ENCODE results near the gene AKR1C2.
"Not testable (repeated sequence)": the region's sequence is repeated elsewhere in the genome, so short reads cannot be mapped to it uniquely, and the experiment has no call there.

Gene AKR1C2

DNA sequence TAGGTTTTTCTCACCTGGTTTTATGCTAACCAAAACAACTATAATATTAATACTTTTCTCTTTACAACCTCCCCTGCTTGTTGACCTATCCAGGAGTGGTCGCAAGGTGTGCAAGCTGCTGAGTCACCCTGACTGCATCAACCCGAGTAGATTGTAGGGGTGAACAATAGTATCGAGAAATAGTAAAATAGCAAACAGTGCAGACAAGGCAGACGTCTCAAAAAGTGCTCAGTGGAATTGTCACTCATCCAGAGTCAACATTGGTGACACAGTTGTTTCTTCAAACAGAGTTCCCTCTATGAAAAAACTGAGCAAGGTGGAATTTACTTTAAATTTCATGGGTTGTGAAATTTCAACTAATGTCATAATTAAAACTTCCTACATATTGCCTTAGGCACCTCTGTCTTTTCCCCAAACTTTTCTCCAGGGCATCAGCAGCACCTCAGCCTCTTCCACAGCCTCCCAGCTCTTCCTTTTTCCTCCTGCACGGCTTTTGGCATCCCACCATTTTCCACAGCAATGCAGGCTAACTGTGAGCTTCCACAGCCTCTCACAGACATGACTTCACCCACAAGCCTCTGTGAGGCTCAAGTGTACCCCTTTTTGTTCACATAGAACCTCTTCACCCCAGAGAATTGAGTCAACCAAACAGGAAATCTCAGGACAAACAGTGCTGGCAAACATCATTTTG, 46.6 kb downstream of the AKR1C2 start:
- DNase-seq (ENCODE audit: low spot score in 2 of 2); H3K4me3 Mint-ChIP-seq; H3K27ac Mint-ChIP-seq (ENCODE audit: low read depth); H3K9me3 Mint-ChIP-seq; H3K4me1 Mint-ChIP-seq; H3K36me3 Mint-ChIP-seq (ENCODE audit: insufficient read depth); ATAC-seq (replicated peaks; ENCODE audit: extremely low read depth, poor library complexity, severe bottlenecking): not testable (repeated sequence)
- H3K27me3 Mint-ChIP-seq = peaks cover 16% of the 10 kb centered on the region

GRCh38 chr10:4956088-4956487, 47.6 kb downstream of the AKR1C2 start:
- H3K9me3 Mint-ChIP-seq = not testable (repeated sequence)
- H3K27me3 Mint-ChIP-seq = peaks cover 16% of the 10 kb centered on the region

DNA sequence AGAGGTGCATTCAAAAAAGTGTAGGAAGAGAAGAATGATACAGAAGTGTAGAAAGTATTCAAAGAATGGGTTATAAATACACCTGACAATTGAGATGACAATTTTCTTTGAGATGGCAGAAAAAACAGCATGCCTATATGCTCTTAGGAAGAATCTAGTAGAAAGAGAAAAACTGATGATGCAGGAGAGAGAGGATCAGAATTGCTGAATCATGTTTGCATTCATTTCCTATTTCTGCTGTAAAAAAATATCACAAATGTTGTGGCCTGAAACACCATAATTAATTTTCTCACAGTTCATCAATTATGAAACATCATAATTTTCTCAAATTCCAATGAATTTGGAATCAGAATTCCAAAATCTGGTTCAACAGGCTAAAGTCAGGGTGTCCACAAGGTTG, 50.3 kb downstream of the AKR1C2 start:
- no peak overlapping the region for H3K4me3 Mint-ChIP-seq
- no peaks in the 10 kb centered on the region for H3K9me3 Mint-ChIP-seq
- H3K36me3 Mint-ChIP-seq (ENCODE audit: insufficient read depth) = no peaks in the 10 kb centered on the region
- H3K27me3 Mint-ChIP-seq = peaks cover 27% of the 10 kb centered on the region
- no peak overlapping the region for H3K27ac Mint-ChIP-seq (ENCODE audit: low read depth)
- H3K4me1 Mint-ChIP-seq = no peaks in the 10 kb centered on the region
- no peak for ATAC-seq (replicated peaks; ENCODE audit: extremely low read depth, poor library complexity, severe bottlenecking)
- DNase-seq (ENCODE audit: low spot score in 2 of 2) = no peak

More at GRCh38 chr10:4956088-4956487, 47.6 kb downstream of the AKR1C2 start:
- DNase-seq (ENCODE audit: low spot score in 2 of 2); H3K36me3 Mint-ChIP-seq (ENCODE audit: insufficient read depth); H3K4me1 Mint-ChIP-seq; H3K4me3 Mint-ChIP-seq; ATAC-seq (replicated peaks; ENCODE audit: extremely low read depth, poor library complexity, severe bottlenecking); H3K27ac Mint-ChIP-seq (ENCODE audit: low read depth): not testable (repeated sequence)

GRCh38 chr10:4951512-4952162, 52.0 kb downstream of the AKR1C2 start:
- H3K36me3 Mint-ChIP-seq (ENCODE audit: insufficient read depth); H3K9me3 Mint-ChIP-seq; H3K27ac Mint-ChIP-seq (ENCODE audit: low read depth); ATAC-seq (replicated peaks; ENCODE audit: extremely low read depth, poor library complexity, severe bottlenecking); H3K4me1 Mint-ChIP-seq; H3K4me3 Mint-ChIP-seq; DNase-seq (ENCODE audit: low spot score in 2 of 2): not testable (repeated sequence)
- H3K27me3 Mint-ChIP-seq = peaks cover 39% of the 10 kb centered on the region

DNA sequence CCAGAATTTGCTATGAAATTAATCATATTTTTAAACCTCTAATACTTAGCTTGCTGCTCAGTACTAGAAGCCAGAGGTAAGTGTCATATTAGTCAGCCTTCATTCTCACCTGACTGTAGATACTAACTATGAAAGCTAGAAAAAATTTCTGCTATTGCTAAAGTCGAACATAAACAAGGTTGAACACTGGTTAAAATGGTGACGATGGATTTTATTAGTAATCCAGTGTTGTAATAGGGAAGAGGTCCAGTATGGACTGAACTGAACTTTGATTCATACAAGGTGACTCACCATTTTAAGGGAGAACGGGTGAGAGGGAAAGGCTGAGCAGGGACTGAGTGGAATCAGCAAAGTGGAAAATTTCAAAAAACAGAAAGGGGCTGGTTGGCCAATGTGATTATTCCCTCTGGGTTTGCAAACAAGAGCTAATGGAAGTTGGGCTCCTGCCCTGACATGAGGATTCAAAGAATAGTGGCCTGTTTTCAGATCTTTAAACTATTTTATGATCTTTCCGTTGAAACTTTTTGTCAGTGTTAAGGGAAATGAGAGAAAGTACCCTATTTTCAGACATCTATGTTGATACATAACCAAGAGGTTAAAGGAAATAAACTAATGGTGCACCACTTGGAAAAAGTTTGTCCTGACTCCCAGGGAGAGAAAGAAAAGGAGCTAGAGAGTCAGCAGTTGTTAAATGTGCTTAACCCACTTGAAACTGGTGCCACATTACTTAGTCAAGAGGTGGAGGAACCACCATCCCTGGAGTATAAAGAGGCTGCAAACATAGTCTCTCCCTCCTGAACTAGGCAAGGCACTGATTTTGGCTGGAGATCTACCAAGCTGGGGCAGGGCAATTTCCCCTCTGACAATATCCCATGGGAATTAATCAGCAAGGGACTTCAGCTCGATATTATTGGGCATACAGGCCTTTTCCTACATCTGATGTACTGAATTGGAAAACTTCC, 55.7 kb downstream of the AKR1C2 start:
- ATAC-seq (replicated peaks; ENCODE audit: extremely low read depth, poor library complexity, severe bottlenecking) (no peak), DNase-seq (ENCODE audit: low spot score in 2 of 2) (no peak)
- H3K4me3 Mint-ChIP-seq = no peak overlapping the region
- no peaks in the 10 kb centered on the region for H3K9me3 Mint-ChIP-seq
- no peaks in the 10 kb centered on the region for H3K4me1 Mint-ChIP-seq
- no peak overlapping the region for H3K27ac Mint-ChIP-seq (ENCODE audit: low read depth)
- no peaks in the 10 kb centered on the region for H3K36me3 Mint-ChIP-seq (ENCODE audit: insufficient read depth)
- peaks cover 32% of the 10 kb centered on the region for H3K27me3 Mint-ChIP-seq

DNA sequence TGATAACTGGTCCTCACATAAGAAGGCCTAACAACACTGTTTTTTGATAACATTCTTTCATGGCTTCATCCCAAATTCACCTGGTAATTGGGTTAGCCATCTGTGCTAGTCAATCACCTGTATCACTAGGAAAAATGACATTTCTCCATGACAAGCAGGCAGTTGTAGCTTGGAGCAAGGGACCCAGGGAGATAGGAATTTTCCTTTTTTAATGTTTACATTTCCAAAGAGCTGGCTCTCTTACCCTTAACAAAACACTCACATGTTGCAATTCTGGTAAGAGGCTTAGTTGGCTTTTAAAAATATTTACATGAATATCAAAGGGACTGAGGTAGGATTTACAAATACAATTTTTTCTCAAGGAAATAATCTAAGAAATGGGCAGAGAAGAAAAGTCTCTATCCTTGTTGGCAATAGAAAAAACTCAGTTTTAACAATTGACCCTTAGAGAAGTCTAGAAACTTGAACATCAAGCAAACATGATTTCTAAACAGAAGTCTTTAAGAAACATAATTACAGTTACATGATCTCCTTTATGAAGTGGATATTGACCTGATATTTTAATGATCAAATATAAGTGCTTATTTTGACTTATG, 56.5 kb downstream of the AKR1C2 start:
- Mint-ChIP-seq H3K4me3 (no peak overlapping the region), H3K36me3 (ENCODE audit: insufficient read depth) (no peaks in the 10 kb centered on the region), H3K27ac (ENCODE audit: low read depth) (no peak overlapping the region), H3K9me3 (no peaks in the 10 kb centered on the region), H3K4me1 (no peaks in the 10 kb centered on the region), H3K27me3 (peaks cover 32% of the 10 kb centered on the region)
- DNase-seq (ENCODE audit: low spot score in 2 of 2) (no peak), ATAC-seq (replicated peaks; ENCODE audit: extremely low read depth, poor library complexity, severe bottlenecking) (no peak)

GRCh38 chr10:4945766-4946717, 57.6 kb downstream of the AKR1C2 start:
- peaks cover 32% of the 10 kb centered on the region for H3K27me3 Mint-ChIP-seq
- H3K36me3 Mint-ChIP-seq (ENCODE audit: insufficient read depth) = no peaks in the 10 kb centered on the region
- DNase-seq (ENCODE audit: low spot score in 2 of 2) (no peak), ATAC-seq (replicated peaks; ENCODE audit: extremely low read depth, poor library complexity, severe bottlenecking) (no peak)
- H3K4me3 Mint-ChIP-seq = no peak overlapping the region
- no peaks in the 10 kb centered on the region for H3K9me3 Mint-ChIP-seq
- H3K27ac Mint-ChIP-seq (ENCODE audit: low read depth) = no peak overlapping the region
- no peaks in the 10 kb centered on the region for H3K4me1 Mint-ChIP-seq

DNA sequence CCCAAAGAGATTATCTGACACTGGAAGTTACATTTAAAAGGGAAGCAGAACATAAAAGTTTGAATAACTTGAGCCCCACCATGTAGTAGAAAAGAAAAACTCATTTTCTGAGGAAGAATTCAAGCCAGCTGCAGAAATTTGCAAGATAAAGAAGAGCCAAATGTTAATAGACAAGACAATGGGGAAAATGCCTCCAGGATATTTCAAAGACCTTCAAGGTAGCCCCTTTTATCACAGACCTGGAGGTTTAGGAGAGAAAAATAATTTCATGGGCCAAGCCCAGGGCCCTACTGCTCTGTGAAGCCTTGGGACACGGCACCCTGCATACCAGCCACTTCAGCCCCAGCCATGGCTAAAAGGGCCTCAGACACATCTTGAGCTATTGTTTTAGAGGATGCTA, 58.8 kb downstream of the AKR1C2 start:
- H3K4me1 Mint-ChIP-seq = no peaks in the 10 kb centered on the region
- no peak for ATAC-seq (replicated peaks; ENCODE audit: extremely low read depth, poor library complexity, severe bottlenecking)
- H3K27me3 Mint-ChIP-seq = peaks cover 38% of the 10 kb centered on the region
- H3K4me3 Mint-ChIP-seq = no peak overlapping the region
- DNase-seq (ENCODE audit: low spot score in 2 of 2) = no peak
- H3K27ac Mint-ChIP-seq (ENCODE audit: low read depth) = no peak overlapping the region
- peaks cover 2% of the 10 kb centered on the region for H3K36me3 Mint-ChIP-seq (ENCODE audit: insufficient read depth)
- no peaks in the 10 kb centered on the region for H3K9me3 Mint-ChIP-seq

- Mint-ChIP-seq H3K4me1 (no peaks in the 10 kb centered on the region), H3K36me3 (ENCODE audit: insufficient read depth) (peaks cover 2% of the 10 kb centered on the region), H3K27ac (ENCODE audit: low read depth) (no peak overlapping the region), H3K27me3 (peaks cover 36% of the 10 kb centered on the region), H3K4me3 (no peak overlapping the region), H3K9me3 (no peaks in the 10 kb centered on the region)
- DNase-seq (ENCODE audit: low spot score in 2 of 2) = no peak
- ATAC-seq (replicated peaks; ENCODE audit: extremely low read depth, poor library complexity, severe bottlenecking) = no peak
Measured at GRCh38 chr10:4943821-4944220, 59.8 kb downstream of the AKR1C2 start.

- H3K9me3 Mint-ChIP-seq; DNase-seq (ENCODE audit: low spot score in 2 of 2); H3K27ac Mint-ChIP-seq (ENCODE audit: low read depth); H3K4me1 Mint-ChIP-seq; ATAC-seq (replicated peaks; ENCODE audit: extremely low read depth, poor library complexity, severe bottlenecking); H3K4me3 Mint-ChIP-seq; H3K36me3 Mint-ChIP-seq (ENCODE audit: insufficient read depth): not testable (repeated sequence)
- H3K27me3 Mint-ChIP-seq = peaks cover 37% of the 10 kb centered on the region
Measured at GRCh38 chr10:4943416-4943815, 60.2 kb downstream of the AKR1C2 start.

DNA sequence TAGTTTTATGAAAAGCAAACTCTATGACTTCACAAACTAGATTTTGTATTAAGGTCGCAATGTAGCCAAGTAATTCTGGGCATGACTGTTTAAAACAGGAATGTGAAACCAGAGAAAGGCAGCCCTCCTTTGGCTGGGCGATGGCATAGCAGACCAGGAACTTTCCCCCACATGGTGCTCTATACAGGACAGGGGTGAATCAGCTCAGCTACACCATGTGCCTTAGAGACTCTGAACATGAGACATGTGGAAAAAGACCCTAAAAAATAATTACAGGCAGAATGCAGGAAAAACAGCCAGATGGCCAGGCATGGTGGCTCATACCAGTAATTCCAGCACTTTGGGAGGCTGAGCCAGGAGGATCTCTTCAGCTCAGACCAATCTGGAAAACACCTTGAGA, 60.7 kb downstream of the AKR1C2 start:
- H3K27ac Mint-ChIP-seq (ENCODE audit: low read depth); H3K4me1 Mint-ChIP-seq; DNase-seq (ENCODE audit: low spot score in 2 of 2); H3K36me3 Mint-ChIP-seq (ENCODE audit: insufficient read depth); H3K9me3 Mint-ChIP-seq; ATAC-seq (replicated peaks; ENCODE audit: extremely low read depth, poor library complexity, severe bottlenecking); H3K4me3 Mint-ChIP-seq: not testable (repeated sequence)
- peaks cover 37% of the 10 kb centered on the region for H3K27me3 Mint-ChIP-seq

Data from central memory CD8-positive, alpha-beta T cell (primary cell).